Panc1 (cell line): ENCODE measurements around the gene RBM8A. TPM values are rescaled to one million over a fixed set of nuclear protein-coding genes. Genes with fewer than 3 reads are reported as not detected.
A peak's percentile ranks its signal among the peaks of the same experiment; 100 is the strongest.

Experiments
- ATAC-seq: fragments of 200-7000 bp; cut with Tn5 transposase; 2 replicates; pipeline ENCODE4 v1.9.1; 2020; ENCODE audit warnings: mild to moderate bottlenecking, moderate library complexity
- BruUV-seq: library from RNA; stranded (reverse); fragments of 400-500 nt; replicated peaks from 2 replicates; lab custom pipeline; 2021; lab: Mats Ljungman, UMichigan
- CTCF ChIA-PET: fragments of 300-600 bp; sonication (Branson Sonifier 250); formaldehyde crosslinking; loops from one replicate; lab custom pipeline; 2022; ENCODE audit warnings: antibody characterized with exemption; lab: Charles Lee
- POLR2A ChIA-PET: fragments of 300-600 bp; sonication (Branson Sonifier 250); formaldehyde crosslinking; loops from one replicate; lab custom pipeline; 2022; ENCODE audit warnings: antibody characterized with exemption; lab: Charles Lee
- DNase-seq: peaks from one replicate; pipeline ENCODE4 v3.0.0-alpha.2; 2010; ENCODE audit warnings: low read depth, low spot score
- H3K27ac ChIP-seq: 2 replicates; pipeline ENCODE4 v1.5.1; 2011; ENCODE audit warnings: mild to moderate bottlenecking, low read length, inconsistent platforms
- H3K27me3 ChIP-seq: fragments of 200-500 bp; sonication (Bioruptor generic); 2 replicates; pipeline ENCODE4 v1.6.0; 2014; ENCODE audit warnings: low read length, inconsistent platforms; ENCODE audit not compliant: control insufficient read depth, insufficient read depth
- H3K36me3 ChIP-seq: fragments of 200-500 bp; sonication (Bioruptor generic); 2 replicates; pipeline ENCODE4 v1.5.1; 2014; ENCODE audit warnings: inconsistent platforms, mild to moderate bottlenecking, low read length, moderate library complexity; ENCODE audit not compliant: control insufficient read depth, insufficient read depth
- H3K4me1 ChIP-seq: 2 replicates; pipeline ENCODE4 v1.5.1; 2011; ENCODE audit warnings: inconsistent platforms, mild to moderate bottlenecking, low read length, moderate library complexity; ENCODE audit not compliant: control insufficient read depth, insufficient read depth
- H3K4me3 ChIP-seq, 2 experiments: 2 replicates each; pipeline ENCODE4 v1.5.1; 2011 to 2012; ENCODE audit warnings: low read depth in 2 of 2, low read length in 2 of 2, mild to moderate bottlenecking in 2 of 2, inconsistent platforms in 1 of 2, moderate library complexity in 1 of 2
- H3K9me3 ChIP-seq: fragments of 200-500 bp; sonication (Bioruptor generic); 2 replicates; pipeline ENCODE4 v1.5.1; 2014; ENCODE audit warnings: low read depth, mild to moderate bottlenecking, inconsistent platforms, low read length, moderate library complexity; ENCODE audit not compliant: control insufficient read depth, insufficient read depth
- REST ChIP-seq, 2 experiments: IDR thresholded peaks; 2 replicates each; pipeline ENCODE4 v1.6.1; 2011 to 2012; ENCODE audit warnings: low read depth in 2 of 2, control low read depth in 1 of 2, low read length in 1 of 2, mild to moderate bottlenecking in 1 of 2, moderate library complexity in 1 of 2; ENCODE audit not compliant: insufficient read depth in 1 of 2
- in situ Hi-C: cut with HindIII; loops from 2 replicates; pipeline ENCODE4 v1.10.0; 2016; ENCODE audit warnings: low sequenced_read_pairs, low pct_unique_long_range_greater_than_20kb
- intact Hi-C: fragments of 100-400 bp; cut with micrococcal nuclease; formaldehyde crosslinking; loops from one replicate; pipeline ENCODE4 v1.10.0; 2022; ENCODE audit not compliant: unreplicated experiment
- total RNA-seq: library from RNA; stranded (reverse); gene quantifications from one replicate; pipeline ENCODE4 v1.2.1, GENCODE V29; 2021; ENCODE audit not compliant: unreplicated experiment

The RBM8A gene
- total RNA-seq, 1 experiment from 2014 or later: 172 TPM

- POLR2A ChIA-PET: no interaction called here
These were observed 55.0 kb downstream of the RBM8A start for GRCh38 chr1:145871994-145872924.

More at GRCh38 chr1:145871994-145872924, 55.0 kb downstream of the RBM8A start:
- Histone ChIP-seq H3K9me3 (no peaks in the 10 kb centered on the region), H3K4me1 (no peaks in the 10 kb centered on the region), H3K27me3 (no peaks in the 10 kb centered on the region; the same call in 1 of the 2 replicates), H3K36me3 (no peaks in the 10 kb centered on the region), H3K27ac (no peak overlapping the region), H3K4me3 (no peak overlapping the region)
- no peak for TF ChIP-seq REST (IDR thresholded peaks at IDR 0.05; ENCODE audit: insufficient read depth in 1 of 2, low read depth in 2 of 2, low read length in 1 of 2)
- BruUV-seq: no TSS peak
- intact Hi-C loops (no loop called here), in situ Hi-C loops (no loop called here)
- no peak for DNase-seq
- CTCF ChIA-PET: no interaction called here
- ATAC-seq: peak; percentile 30; the same call in 1 of the 2 replicates

Other genes starting within 250 kb of the RBM8A start
- gene PDZK1, start 220.1 kb downstream of the RBM8A start, total RNA-seq: 2.3 TPM
- not detected for gene CD160, start 208.0 kb downstream of the RBM8A start, total RNA-seq
- gene RNF115, start 103.4 kb downstream of the RBM8A start, total RNA-seq: 14.5 TPM
- 35.1 TPM for gene POLR3C, start 103.3 kb downstream of the RBM8A start, total RNA-seq
- gene NUDT17, start 81.9 kb downstream of the RBM8A start, total RNA-seq: 3.7 TPM
- gene PIAS3, start 68.4 kb downstream of the RBM8A start, total RNA-seq: 68.1 TPM
- gene ANKRD35, start 41.6 kb downstream of the RBM8A start, total RNA-seq: not detected
- gene ITGA10, start 17.4 kb downstream of the RBM8A start, total RNA-seq: 2.2 TPM
- gene PEX11B, start 8.8 kb downstream of the RBM8A start, total RNA-seq: 27.4 TPM
- gene LIX1L, start 30.5 kb upstream of the RBM8A start, total RNA-seq: 23.3 TPM
- gene ANKRD34A, start 37.1 kb upstream of the RBM8A start, total RNA-seq: 1.4 TPM
- gene POLR3GL, start 37.2 kb upstream of the RBM8A start, total RNA-seq: 14.9 TPM
- 15.2 TPM for gene TXNIP, start 69.1 kb upstream of the RBM8A start, total RNA-seq
- gene HJV, start 94.3 kb upstream of the RBM8A start, total RNA-seq: not detected
- 2.8 TPM for gene NBPF10, start 217.3 kb upstream of the RBM8A start, total RNA-seq